ENCODE results near the gene TBPL1. TPM values are rescaled to one million over a fixed set of nuclear protein-coding genes. Genes with fewer than 3 reads are reported as not detected.
A peak's percentile ranks its signal among the peaks of the same experiment; 100 is the strongest.

TBPL1 gene
- total RNA-seq, 2 experiments from 2014 or later, result 30.9 to 37.8 TPM

GRCh38 chr6:133969921-133970295 is 16.9 kb downstream of the TBPL1 start:
- DNase-seq (no peak), ATAC-seq (no peak)
- TF ChIP-seq CTCF (IDR thresholded peaks at IDR 0.05), result no peak
- no peaks in the 10 kb centered on the region for H3K9me3 Mint-ChIP-seq
- no peak overlapping the region for H3K4me3 Mint-ChIP-seq
- H3K4me1 Mint-ChIP-seq (ENCODE audit: low read depth), result peaks cover 53% of the 10 kb centered on the region
- CTCF ChIA-PET, result interaction anchor here (1.1 to 7.5 kb wide), 4 partner anchors 12 to 127 kb away, joined by 3 to 86 read pairs (median 10); no protein-coding TSS in a partner anchor
- H3K27ac Mint-ChIP-seq, result peak overlapping the region; percentile 49
- H3K27me3 Mint-ChIP-seq, result no peaks in the 10 kb centered on the region
- peaks cover under 1% of the 10 kb centered on the region for H3K36me3 Mint-ChIP-seq (ENCODE audit: low read depth)
- POLR2A ChIA-PET, result interaction anchor here (1.7 kb wide), 1 partner anchor 17 kb away, joined by 5 read pairs; the partner anchor contains the start of gene TBPL1
- intact Hi-C loops (cut with micrococcal nuclease), result no loop called here

GRCh38 chr6:133971861-133972260 is 18.8 kb downstream of the TBPL1 start:
- POLR2A ChIA-PET, result no interaction called here
- no peaks in the 10 kb centered on the region for H3K9me3 Mint-ChIP-seq
- intact Hi-C loops (cut with micrococcal nuclease), result loop anchor here (2.0 kb wide), 1 partner anchor 93 kb away; no protein-coding TSS in a partner anchor
- H3K4me1 Mint-ChIP-seq (ENCODE audit: low read depth), result peaks cover 47% of the 10 kb centered on the region
- H3K27ac Mint-ChIP-seq, result no peak overlapping the region
- no peak for DNase-seq
- CTCF ChIA-PET, result interaction anchor here (1.2 to 7.5 kb wide), 2 partner anchors 48 to 91 kb away, joined by 6 to 86 read pairs; no protein-coding TSS in a partner anchor
- ATAC-seq, result no peak
- peaks cover 3% of the 10 kb centered on the region for H3K36me3 Mint-ChIP-seq (ENCODE audit: low read depth)
- H3K27me3 Mint-ChIP-seq, result no peaks in the 10 kb centered on the region
- no peak for TF ChIP-seq CTCF (IDR thresholded peaks at IDR 0.05)
- no peak overlapping the region for H3K4me3 Mint-ChIP-seq

- intact Hi-C loops (cut with micrococcal nuclease), result loop anchor here (2.0 kb wide), 1 partner anchor 92 kb away; no protein-coding TSS in a partner anchor
- ChIA-PET CTCF (interaction anchor here (0.8 to 11.9 kb wide), 24 partner anchors 10 to 138 kb away, joined by 3 to 201 read pairs (median 6); partner anchors contain the start of genes SLC2A12 and TBPL1), POLR2A (no interaction called here)
- Mint-ChIP-seq H3K27me3 (no peaks in the 10 kb centered on the region), H3K36me3 (ENCODE audit: low read depth) (peaks cover 3% of the 10 kb centered on the region), H3K27ac (no peak overlapping the region), H3K4me3 (no peak overlapping the region), H3K9me3 (no peaks in the 10 kb centered on the region), H3K4me1 (ENCODE audit: low read depth) (peaks cover 46% of the 10 kb centered on the region)
- DNase-seq, result no peak
- no peak for ATAC-seq
- no peak for TF ChIP-seq CTCF (IDR thresholded peaks at IDR 0.05)
These were observed 19.4 kb downstream of the TBPL1 start for GRCh38 chr6:133972388-133972787.

GRCh38 chr6:133973109-133973971 is 20.3 kb downstream of the TBPL1 start:
- intact Hi-C loops (cut with micrococcal nuclease), result loop anchor here (1.0 to 2.0 kb wide), 2 partner anchors 91 to 124 kb away; no protein-coding TSS in a partner anchor
- peaks cover 50% of the 10 kb centered on the region for H3K4me1 Mint-ChIP-seq (ENCODE audit: low read depth)
- no peaks in the 10 kb centered on the region for H3K9me3 Mint-ChIP-seq
- ChIA-PET POLR2A (interaction anchor here (1.5 kb wide), 1 partner anchor 20 kb away, joined by 5 read pairs; the partner anchor contains the start of gene TBPL1), CTCF (interaction anchor here (0.6 to 11.9 kb wide), 45 partner anchors 9 to 137 kb away, joined by 3 to 201 read pairs (median 6); partner anchors contain the start of genes SLC2A12 and TBPL1)
- peak overlapping the region; percentile 52 for H3K27ac Mint-ChIP-seq
- ATAC-seq (peak; percentile 78), DNase-seq (no peak)
- H3K27me3 Mint-ChIP-seq, result no peaks in the 10 kb centered on the region
- peaks cover 3% of the 10 kb centered on the region for H3K36me3 Mint-ChIP-seq (ENCODE audit: low read depth)
- TF ChIP-seq CTCF (IDR thresholded peaks at IDR 0.05), result peak; percentile 89
- H3K4me3 Mint-ChIP-seq, result no peak overlapping the region
